Activated CD4-positive, alpha-beta memory T cell treated with anti-CD3 and anti-CD28 coated beads for 36 hours (primary cell): ENCODE data around the gene COL4A2. TPM values are rescaled to one million over a fixed set of nuclear protein-coding genes. Genes with fewer than 3 reads are reported as not detected.

Source experiments
- CTCF ChIA-PET: fragments of 350-600 bp; sonication (Branson Sonifier 250); formaldehyde crosslinking; loops from one replicate; lab custom pipeline; 2021; ENCODE audit warnings: antibody characterized with exemption, inconsistent platforms; lab: Charles Lee
- POLR2A ChIA-PET: fragments of 350-600 bp; sonication (Branson Sonifier 250); formaldehyde crosslinking; loops from one replicate; lab custom pipeline; 2021; ENCODE audit warnings: antibody characterized with exemption; lab: Charles Lee
- DNase-seq: peaks from one replicate; pipeline ENCODE4 v3.0.0-alpha.2; 2020
- H3K27ac Mint-ChIP-seq: one replicate; pipeline ENCODE4 v1.8.0; 2021; ENCODE audit warnings: mixed read lengths
- H3K27me3 Mint-ChIP-seq: one replicate; pipeline ENCODE4 v1.8.0; 2021; ENCODE audit warnings: mixed read lengths
- H3K36me3 Mint-ChIP-seq: one replicate; pipeline ENCODE4 v1.8.0; 2021; ENCODE audit warnings: mixed read lengths
- H3K4me1 Mint-ChIP-seq: one replicate; pipeline ENCODE4 v1.8.0; 2021; ENCODE audit warnings: low read depth, mixed read lengths
- H3K4me3 Mint-ChIP-seq: one replicate; pipeline ENCODE4 v1.8.0; 2021; ENCODE audit warnings: mild to moderate bottlenecking, mixed read lengths
- H3K9me3 Mint-ChIP-seq: one replicate; pipeline ENCODE4 v1.8.0; 2021; ENCODE audit warnings: mixed read lengths
- intact Hi-C: fragments of 100-400 bp; cut with micrococcal nuclease; formaldehyde crosslinking; loops from one replicate; pipeline ENCODE4 v1.15.1; 2023
- total RNA-seq, 2 experiments: library from RNA; stranded (reverse); gene quantifications; one replicate each; pipeline ENCODE4 v1.2.3, GENCODE V29; 2021

COL4A2 gene
- total RNA-seq, 2 experiments from 2014 or later, result not detected

DNA sequence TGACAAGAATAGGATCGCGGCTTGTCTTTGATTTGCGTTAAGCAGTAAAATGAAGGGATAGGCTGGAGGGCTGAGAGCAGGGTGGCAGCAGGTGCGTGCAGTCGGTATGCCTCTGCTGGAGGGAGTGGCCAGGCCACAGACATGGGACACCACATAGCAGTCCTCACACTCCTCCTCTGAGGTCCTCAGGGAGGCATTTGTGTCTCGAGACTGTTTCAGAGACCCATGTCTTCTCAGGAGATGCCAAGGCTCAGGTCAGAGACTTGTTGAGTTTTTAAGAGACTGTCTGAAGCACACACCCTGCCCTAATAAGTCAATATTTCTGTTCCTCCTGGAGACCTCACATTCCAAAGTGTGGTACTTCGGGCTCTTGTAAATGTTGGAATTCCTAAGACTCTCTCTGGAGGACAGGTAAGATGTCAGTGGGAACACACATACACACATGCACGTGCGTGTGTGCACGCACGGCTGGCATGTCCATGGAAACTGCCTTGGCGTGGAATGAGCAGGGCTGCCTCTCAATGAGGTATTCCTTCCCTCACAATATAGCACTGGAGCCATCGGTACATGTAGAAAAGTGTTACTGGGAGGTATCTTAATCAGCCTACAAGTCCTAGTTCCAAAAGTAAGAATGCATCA, 46.4 kb downstream of the COL4A2 start:
- CTCF ChIA-PET, result no interaction called here
- intact Hi-C loops, result no loop called here
- Mint-ChIP-seq H3K4me3 (no peak overlapping the region), H3K9me3 (no peaks in the 10 kb centered on the region), H3K4me1 (no peaks in the 10 kb centered on the region), H3K36me3 (no peaks in the 10 kb centered on the region), H3K27ac (no peak overlapping the region), H3K27me3 (peaks cover 2% of the 10 kb centered on the region)
- POLR2A ChIA-PET, result no interaction called here
- no peak for DNase-seq

DNA sequence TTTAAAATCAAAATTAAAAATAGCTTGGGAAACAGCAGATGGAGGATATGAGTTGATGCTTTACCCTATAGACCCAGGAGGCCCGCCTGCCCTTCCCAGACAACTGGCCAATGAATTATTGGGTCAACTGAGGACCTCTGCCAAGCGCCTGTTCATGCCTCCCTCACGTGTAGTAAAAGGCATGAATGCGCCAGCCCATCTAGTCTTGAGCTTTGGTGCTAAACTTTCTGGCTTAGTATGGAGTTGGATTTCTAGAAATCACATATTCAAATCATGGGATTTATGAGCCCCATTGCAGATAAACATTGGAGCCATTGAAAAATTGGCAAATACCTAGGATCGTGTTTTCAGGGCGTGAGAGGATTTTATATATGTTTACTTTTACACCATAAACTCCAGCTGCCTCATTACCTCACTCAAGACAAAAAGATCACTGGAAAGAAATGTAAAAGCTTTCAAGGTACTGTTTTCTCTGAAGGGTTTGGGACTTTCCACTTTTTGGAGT, 47.1 kb downstream of the COL4A2 start:
- CTCF ChIA-PET, result interaction anchor here (1.5 kb wide), 1 partner anchor 10 kb away, joined by 3 read pairs; no protein-coding TSS in a partner anchor
- intact Hi-C loops, result no loop called here
- Mint-ChIP-seq H3K4me1 (no peaks in the 10 kb centered on the region), H3K36me3 (no peaks in the 10 kb centered on the region), H3K4me3 (no peak overlapping the region), H3K27me3 (peaks cover 2% of the 10 kb centered on the region), H3K27ac (no peak overlapping the region), H3K9me3 (no peaks in the 10 kb centered on the region)
- POLR2A ChIA-PET, result no interaction called here
- DNase-seq, result no peak

DNA sequence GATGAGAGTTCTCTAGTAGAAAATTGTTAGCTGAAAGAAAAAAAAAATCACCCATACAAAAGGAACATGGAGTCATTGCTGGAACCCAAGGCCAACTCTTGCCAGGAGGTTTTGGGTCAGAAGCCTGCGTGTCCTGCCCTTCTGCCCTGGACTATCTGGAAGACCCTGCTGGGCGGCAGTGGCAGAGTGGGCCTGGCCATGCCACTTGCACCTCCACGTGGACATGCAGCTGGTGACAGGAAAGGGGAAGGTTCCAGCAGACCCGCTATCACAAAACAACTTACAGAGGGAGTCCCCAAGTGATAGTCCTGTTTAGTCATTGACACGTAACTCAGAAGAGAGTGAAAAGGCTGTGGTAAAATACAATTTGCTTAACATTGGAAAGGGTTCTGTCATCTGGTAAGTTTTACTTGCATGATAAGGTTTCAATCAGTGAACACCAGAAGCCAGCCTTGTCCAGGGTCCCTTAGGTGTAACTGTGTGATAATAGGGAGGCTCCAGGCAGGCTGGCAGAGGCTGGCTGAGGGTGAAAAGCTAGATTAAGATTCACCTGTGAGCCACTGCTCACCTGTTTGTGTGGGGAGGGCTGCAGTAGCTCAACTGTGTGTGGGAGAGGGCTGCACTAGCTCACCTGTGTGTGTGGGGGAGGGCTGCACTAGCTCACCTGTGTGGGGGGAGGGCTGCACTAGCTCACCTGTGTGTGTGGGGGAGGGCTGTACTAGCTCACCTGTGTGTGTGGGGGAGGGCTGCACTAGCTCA, 47.8 kb downstream of the COL4A2 start:
- Mint-ChIP-seq H3K4me3 (no peak overlapping the region), H3K9me3 (no peaks in the 10 kb centered on the region), H3K27ac (no peak overlapping the region), H3K36me3 (no peaks in the 10 kb centered on the region), H3K4me1 (no peaks in the 10 kb centered on the region), H3K27me3 (peaks cover 2% of the 10 kb centered on the region)
- ChIA-PET CTCF (interaction anchor here (1.5 kb wide), 1 partner anchor 10 kb away, joined by 3 read pairs; no protein-coding TSS in a partner anchor), POLR2A (interaction anchor here (0.6 kb wide), 1 partner anchor 32 kb away, joined by 3 read pairs; no protein-coding TSS in a partner anchor)
- DNase-seq, result no peak
- intact Hi-C loops, result no loop called here

DNA sequence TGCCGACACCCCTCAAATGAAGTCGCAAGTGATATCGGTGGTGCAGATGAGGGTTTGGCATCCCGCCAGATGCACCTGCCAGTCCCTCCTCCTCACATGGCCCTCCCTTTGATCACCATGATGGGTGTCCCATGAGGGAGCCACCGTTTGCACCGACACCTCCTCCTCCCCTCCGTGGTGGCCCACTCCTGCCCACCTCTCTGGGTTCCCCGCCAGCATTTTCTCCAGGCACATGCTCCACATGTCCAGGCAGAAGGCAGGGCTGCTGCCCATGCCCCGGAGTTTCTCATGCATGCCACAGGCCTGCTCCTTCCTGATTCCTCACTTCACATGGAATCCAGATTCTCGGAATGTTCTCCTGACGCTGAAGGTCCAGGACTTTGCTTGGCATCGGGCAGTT, 49.3 kb downstream of the COL4A2 start:
- intact Hi-C loops, result no loop called here
- no peak overlapping the region for H3K4me3 Mint-ChIP-seq
- no peaks in the 10 kb centered on the region for H3K36me3 Mint-ChIP-seq
- no peaks in the 10 kb centered on the region for H3K4me1 Mint-ChIP-seq
- no peak for DNase-seq
- H3K27me3 Mint-ChIP-seq, result peaks cover 2% of the 10 kb centered on the region
- H3K27ac Mint-ChIP-seq, result no peak overlapping the region
- ChIA-PET POLR2A (no interaction called here), CTCF (no interaction called here)
- no peaks in the 10 kb centered on the region for H3K9me3 Mint-ChIP-seq

DNA sequence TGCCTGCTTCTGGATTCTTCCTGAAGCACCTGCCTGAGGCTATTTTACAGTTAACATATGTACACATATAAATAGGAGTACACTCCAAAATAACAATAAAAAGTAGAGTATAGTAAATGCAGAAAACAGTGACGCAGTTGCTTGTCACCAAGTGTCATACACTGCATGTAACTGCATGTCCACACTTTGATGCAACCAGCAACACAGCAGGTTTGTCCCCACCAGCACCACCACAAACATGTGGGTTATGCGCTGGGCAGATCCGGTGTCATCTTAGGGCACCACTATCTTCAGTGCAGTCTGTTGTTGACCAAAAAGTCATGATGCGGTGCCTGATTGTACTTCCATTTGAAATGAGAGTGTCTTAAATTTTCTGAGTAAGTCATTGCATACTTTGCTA, 51.3 kb downstream of the COL4A2 start:
- CTCF ChIA-PET, result no interaction called here
- H3K9me3 Mint-ChIP-seq, result no peaks in the 10 kb centered on the region
- POLR2A ChIA-PET, result no interaction called here
- H3K27ac Mint-ChIP-seq, result no peak overlapping the region
- H3K4me1 Mint-ChIP-seq, result no peaks in the 10 kb centered on the region
- no peak overlapping the region for H3K4me3 Mint-ChIP-seq
- no peaks in the 10 kb centered on the region for H3K36me3 Mint-ChIP-seq
- peaks cover 7% of the 10 kb centered on the region for H3K27me3 Mint-ChIP-seq
- intact Hi-C loops, result no loop called here
- no peak for DNase-seq

DNA sequence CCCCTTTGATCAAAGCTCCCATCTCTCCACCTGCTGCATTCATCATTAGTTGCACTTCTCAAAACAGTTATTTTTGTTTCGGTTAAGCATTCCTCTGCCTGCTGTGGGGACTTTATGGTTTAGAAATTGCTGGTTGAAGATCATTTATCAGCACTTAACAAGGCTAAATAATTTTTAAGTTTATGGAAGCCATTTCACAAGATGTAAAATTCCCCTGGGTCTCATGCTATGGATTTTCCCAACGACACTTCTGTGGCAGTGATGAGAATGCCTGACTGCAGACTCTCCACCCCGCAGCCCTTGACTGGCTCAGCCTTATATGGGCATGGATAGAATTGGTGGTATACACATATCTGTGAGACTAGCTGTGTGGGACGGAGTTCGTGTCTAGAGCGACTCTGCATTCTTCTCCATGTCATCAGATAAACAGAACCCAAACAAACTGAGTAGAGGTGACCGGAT, 52.8 kb downstream of the COL4A2 start:
- H3K4me1 Mint-ChIP-seq, result no peaks in the 10 kb centered on the region

DNA sequence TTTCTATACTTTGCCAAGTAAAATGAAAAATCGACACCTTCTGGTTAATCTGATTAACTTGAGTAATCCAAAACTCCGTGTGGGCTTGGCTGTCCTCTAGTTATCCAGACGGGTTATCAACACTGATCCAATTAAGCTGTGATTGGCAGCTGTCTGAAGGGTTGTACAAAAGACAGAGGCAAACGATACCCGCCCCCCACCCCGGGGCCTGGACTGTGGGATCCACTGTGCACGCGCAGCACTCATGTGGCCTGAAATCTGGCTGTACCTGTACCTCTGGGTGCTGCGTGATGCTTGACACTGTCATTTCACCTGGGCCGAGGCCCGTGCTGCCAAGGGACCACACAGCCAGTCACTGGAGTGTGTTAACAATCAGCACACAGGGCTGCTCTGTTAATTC, 53.5 kb downstream of the COL4A2 start:
- no peak for DNase-seq
- intact Hi-C loops, result no loop called here
- Mint-ChIP-seq H3K4me1 (no peaks in the 10 kb centered on the region), H3K27me3 (peaks cover 9% of the 10 kb centered on the region), H3K9me3 (no peaks in the 10 kb centered on the region), H3K36me3 (no peaks in the 10 kb centered on the region), H3K4me3 (no peak overlapping the region), H3K27ac (no peak overlapping the region)
- CTCF ChIA-PET, result no interaction called here
- POLR2A ChIA-PET, result no interaction called here

More for the DNA sequence above, 52.8 kb downstream of the COL4A2 start:
- Mint-ChIP-seq H3K36me3 (no peaks in the 10 kb centered on the region), H3K9me3 (no peaks in the 10 kb centered on the region), H3K4me3 (no peak overlapping the region), H3K27ac (no peak overlapping the region), H3K27me3 (peaks cover 9% of the 10 kb centered on the region)
- intact Hi-C loops, result no loop called here
- POLR2A ChIA-PET, result no interaction called here
- no peak for DNase-seq
- CTCF ChIA-PET, result no interaction called here

GRCh38 chr13:110361365-110361911, 54.4 kb downstream of the COL4A2 start:
- Mint-ChIP-seq H3K4me3 (no peak overlapping the region), H3K27ac (no peak overlapping the region), H3K27me3 (peaks cover 9% of the 10 kb centered on the region), H3K36me3 (no peaks in the 10 kb centered on the region), H3K9me3 (no peaks in the 10 kb centered on the region), H3K4me1 (no peaks in the 10 kb centered on the region)
- POLR2A ChIA-PET, result no interaction called here
- intact Hi-C loops, result no loop called here
- no peak for DNase-seq
- CTCF ChIA-PET, result no interaction called here

DNA sequence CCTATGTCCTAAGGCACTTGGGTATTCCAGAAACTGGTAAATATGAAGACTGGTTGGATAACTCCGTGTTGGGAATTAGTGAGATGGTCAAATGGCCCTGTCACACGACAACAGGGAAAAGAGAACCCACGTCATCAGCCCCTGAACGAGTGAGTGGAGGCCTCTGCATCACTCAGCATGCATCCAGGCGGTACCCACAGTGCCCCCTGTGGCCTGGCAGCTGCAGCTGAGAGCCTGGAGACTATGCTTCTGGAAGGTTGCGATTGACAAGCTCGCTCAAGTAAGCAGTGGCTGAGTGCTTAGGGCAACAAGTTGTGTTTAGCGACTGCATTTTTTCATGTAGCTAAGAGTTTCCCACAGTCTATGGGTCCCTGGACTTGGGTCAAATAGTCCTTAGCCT, 55.9 kb downstream of the COL4A2 start:
- Mint-ChIP-seq H3K4me3 (no peak overlapping the region), H3K27ac (no peak overlapping the region), H3K27me3 (peaks cover 9% of the 10 kb centered on the region), H3K36me3 (no peaks in the 10 kb centered on the region), H3K9me3 (no peaks in the 10 kb centered on the region), H3K4me1 (no peaks in the 10 kb centered on the region)
- CTCF ChIA-PET, result no interaction called here
- POLR2A ChIA-PET, result no interaction called here
- no peak for DNase-seq
- intact Hi-C loops, result no loop called here

- Mint-ChIP-seq H3K4me3 (no peak overlapping the region), H3K36me3 (no peaks in the 10 kb centered on the region), H3K9me3 (no peaks in the 10 kb centered on the region), H3K27me3 (peaks cover 9% of the 10 kb centered on the region), H3K27ac (no peak overlapping the region), H3K4me1 (no peaks in the 10 kb centered on the region)
- no peak for DNase-seq
- ChIA-PET CTCF (interaction anchor here (1.1 kb wide), 1 partner anchor 9 kb away, joined by 3 read pairs; no protein-coding TSS in a partner anchor), POLR2A (no interaction called here)
- intact Hi-C loops, result no loop called here
These were observed 57.0 kb downstream of the COL4A2 start for GRCh38 chr13:110364081-110364480.

- intact Hi-C loops, result no loop called here
These were observed 58.8 kb downstream of the COL4A2 start for GRCh38 chr13:110365876-110366275.

DNA sequence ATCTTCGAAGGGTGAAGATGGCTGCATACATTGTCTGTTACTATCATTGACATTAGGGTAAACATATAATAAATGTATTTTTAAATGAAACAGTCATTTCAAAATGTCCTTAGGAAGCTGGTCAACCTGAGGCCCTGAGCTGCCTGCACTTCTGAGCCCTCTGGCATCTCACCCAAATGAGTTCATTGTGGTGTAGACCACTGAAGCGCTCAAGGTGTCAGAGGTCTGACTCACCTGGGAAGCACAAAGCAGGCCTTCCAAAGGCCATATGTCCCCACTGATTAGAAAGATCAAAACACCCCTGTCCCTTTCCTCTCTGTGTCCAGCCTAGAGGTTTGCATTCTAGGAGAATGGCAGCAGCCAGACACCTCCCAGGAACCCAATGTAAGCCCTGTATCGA, 59.6 kb downstream of the COL4A2 start:
- CTCF ChIA-PET, result interaction anchor here (1.2 kb wide), 1 partner anchor 89 kb away, joined by 3 read pairs; no protein-coding TSS in a partner anchor
- H3K4me1 Mint-ChIP-seq, result no peaks in the 10 kb centered on the region
- no peak overlapping the region for H3K4me3 Mint-ChIP-seq

More at GRCh38 chr13:110365876-110366275, 58.8 kb downstream of the COL4A2 start:
- Mint-ChIP-seq H3K4me3 (no peak overlapping the region), H3K27ac (no peak overlapping the region), H3K27me3 (peaks cover 13% of the 10 kb centered on the region), H3K4me1 (no peaks in the 10 kb centered on the region), H3K36me3 (no peaks in the 10 kb centered on the region), H3K9me3 (no peaks in the 10 kb centered on the region)
- POLR2A ChIA-PET, result no interaction called here
- CTCF ChIA-PET, result no interaction called here
- DNase-seq, result no peak

More for the DNA sequence above, 59.6 kb downstream of the COL4A2 start:
- intact Hi-C loops, result no loop called here
- no peak for DNase-seq
- no peak overlapping the region for H3K27ac Mint-ChIP-seq
- peaks cover 11% of the 10 kb centered on the region for H3K27me3 Mint-ChIP-seq
- no peaks in the 10 kb centered on the region for H3K36me3 Mint-ChIP-seq
- POLR2A ChIA-PET, result no interaction called here
- H3K9me3 Mint-ChIP-seq, result no peaks in the 10 kb centered on the region
